H1 (cell line): Measurements from ENCODE around the gene GALNT9. TPM values are rescaled to one million over a fixed set of nuclear protein-coding genes. Genes with fewer than 3 reads are reported as not detected.

Source experiments
- CTCF ChIA-PET: fragments of 300-600 bp; sonication (Branson Sonifier 250); formaldehyde crosslinking; loops from one replicate; lab custom pipeline; 2021; ENCODE audit not compliant: partially characterized antibody; lab: Charles Lee
- POLR2A ChIA-PET: fragments of 300-600 bp; sonication (Branson Sonifier 250); formaldehyde crosslinking; loops from one replicate; lab custom pipeline; 2021; ENCODE audit warnings: inconsistent platforms; ENCODE audit not compliant: partially characterized antibody; lab: Charles Lee
- DNase-seq, 2 experiments: peaks; one replicate each; pipeline versions ENCODE4 v3.0.0 to v3.0.0-alpha.2; 2010 to 2022; ENCODE audit warnings: low spot score in 2 of 2, low read depth in 1 of 2, mixed read lengths in 1 of 2
- FAIRE-seq: peaks from 2 replicates; lab custom pipeline; 2011; peaks lifted over from hg19 to GRCh38; lab: Jason Lieb, UNC
- H2AFZ ChIP-seq: 2 replicates; pipeline ENCODE4 v1.8.1; 2012; ENCODE audit warnings: low read length, inconsistent platforms
- H2AK5ac ChIP-seq: 2 replicates; pipeline ENCODE4 v1.6.1; 2013; ENCODE audit warnings: low read depth, low read length
- H2BK120ac ChIP-seq: replicated peaks from 2 replicates; pipeline ENCODE3; 2013; ENCODE audit warnings: low read depth, low read length, inconsistent platforms
- H2BK12ac ChIP-seq: 2 replicates; pipeline ENCODE4 v1.6.1; 2013; ENCODE audit warnings: low read depth, low read length
- H2BK15ac ChIP-seq: 2 replicates; pipeline ENCODE4 v1.6.1; 2013; ENCODE audit warnings: low read length
- H2BK20ac ChIP-seq: 2 replicates; pipeline ENCODE4 v1.6.1; 2013; ENCODE audit warnings: low read length
- H2BK5ac ChIP-seq: 2 replicates; pipeline ENCODE4 v1.6.1; 2013; ENCODE audit warnings: low read depth, low read length
- H3K14ac ChIP-seq: 2 replicates; pipeline ENCODE4 v1.6.1; 2013; ENCODE audit warnings: inconsistent platforms; ENCODE audit not compliant: insufficient read length
- H3K18ac ChIP-seq: 2 replicates; pipeline ENCODE4 v1.6.1; 2013; ENCODE audit warnings: low read length; ENCODE audit errors: extremely low read depth
- H3K23ac ChIP-seq: 2 replicates; pipeline ENCODE4 v1.6.1; 2013; ENCODE audit warnings: inconsistent platforms; ENCODE audit not compliant: insufficient read length
- H3K23me2 ChIP-seq: 2 replicates; pipeline ENCODE4 v1.6.1; 2013; ENCODE audit warnings: low read depth, low read length
- H3K27ac ChIP-seq: 2 replicates; pipeline ENCODE4 v1.6.1; 2011; ENCODE audit warnings: low read depth, low read length, inconsistent platforms
- H3K27me3 ChIP-seq, 4 experiments: replicated peaks in 1 of 4; 1 replicate in 1 of 4; 2 replicates in 3 of 4; pipeline versions ENCODE4 v1.6.1 to v1.8.1; 2011 to 2013; ENCODE audit warnings: low read length in 3 of 4, mild to moderate bottlenecking in 3 of 4, inconsistent platforms in 2 of 4, mixed read lengths in 2 of 4, moderate library complexity in 1 of 4; ENCODE audit not compliant: control insufficient read depth in 3 of 4, insufficient read depth in 3 of 4; ENCODE audit errors: extremely low read depth in 1 of 4
- H3K36me3 ChIP-seq, 4 experiments: 2 replicates each; pipeline versions ENCODE4 v1.6.1 to v1.8.1; 2011 to 2013; ENCODE audit warnings: mild to moderate bottlenecking in 4 of 4, low read length in 3 of 4, moderate library complexity in 2 of 4, control low read depth in 1 of 4, inconsistent platforms in 1 of 4; ENCODE audit not compliant: insufficient read depth in 4 of 4, control insufficient read depth in 2 of 4
- H3K4ac ChIP-seq: replicated peaks from 2 replicates; pipeline ENCODE3; 2013; ENCODE audit warnings: low read length, low read depth, mixed read lengths, inconsistent platforms; ENCODE audit not compliant: insufficient read length
- H3K4me1 ChIP-seq, 4 experiments: replicated peaks in 1 of 4; 1 replicate in 1 of 4; 2 replicates in 3 of 4; pipeline versions ENCODE4 v1.6.1 to v1.8.1; 2011 to 2013; ENCODE audit warnings: low read length in 3 of 4, inconsistent platforms in 2 of 4, mixed read lengths in 1 of 4; ENCODE audit not compliant: insufficient read depth in 4 of 4, control insufficient read depth in 3 of 4
- H3K4me2 ChIP-seq, 2 experiments: 2 replicates each; pipeline versions ENCODE4 v1.6.1 to v1.8.1; 2011 to 2013; ENCODE audit warnings: low read depth in 2 of 2, low read length in 2 of 2, control low read depth in 1 of 2, inconsistent platforms in 1 of 2, mild to moderate bottlenecking in 1 of 2; ENCODE audit not compliant: insufficient read depth in 1 of 2
- H3K4me3 ChIP-seq, 4 experiments: fragments of 200-600, 300-600 bp in 1 of 4; sonication (generic), shearing (Covaris generic), sonication (Bioruptor Twin) in 1 of 4; 2 replicates each; pipeline versions ENCODE4 v1.5.1 to v1.8.1; 2011 to 2016; ENCODE audit warnings: low read length in 4 of 4, low read depth in 3 of 4, control low read depth in 2 of 4, inconsistent platforms in 2 of 4, mild to moderate bottlenecking in 2 of 4, mixed read lengths in 1 of 4, moderate library complexity in 1 of 4; ENCODE audit not compliant: insufficient read depth in 2 of 4; ENCODE audit errors: extremely low read depth in 1 of 4
- H3K56ac ChIP-seq: replicated peaks from 2 replicates; pipeline ENCODE3; 2013; ENCODE audit warnings: low read depth, mild to moderate bottlenecking, mixed read lengths, low read length, inconsistent platforms; ENCODE audit not compliant: insufficient read length
- H3K79me1 ChIP-seq: 2 replicates; pipeline ENCODE4 v1.6.1; 2013; ENCODE audit warnings: low read depth, low read length, control low read depth
- H3K79me2 ChIP-seq, 2 experiments: 2 replicates each; pipeline versions ENCODE4 v1.6.1 to v1.8.1; 2012 to 2013; ENCODE audit warnings: low read length in 2 of 2, mild to moderate bottlenecking in 2 of 2, inconsistent platforms in 1 of 2; ENCODE audit not compliant: insufficient read depth in 2 of 2, control insufficient read depth in 1 of 2
- H3K9ac ChIP-seq, 4 experiments: replicated peaks in 1 of 4; 1 replicate in 1 of 4; 2 replicates in 3 of 4; pipeline versions ENCODE4 v1.6.1 to v1.8.1; 2011 to 2013; ENCODE audit warnings: low read depth in 3 of 4, low read length in 3 of 4, control low read depth in 2 of 4, mild to moderate bottlenecking in 2 of 4, moderate library complexity in 2 of 4, inconsistent platforms in 1 of 4; ENCODE audit errors: extremely low read depth in 1 of 4
- H3K9me3 ChIP-seq, 2 experiments: 2 replicates each; pipeline versions ENCODE4 v1.6.1 to v1.8.1; 2012 to 2013; ENCODE audit warnings: mild to moderate bottlenecking in 2 of 2, moderate library complexity in 2 of 2, control low read depth in 1 of 2, inconsistent platforms in 1 of 2, low read depth in 1 of 2, low read length in 1 of 2, mixed read lengths in 1 of 2; ENCODE audit not compliant: insufficient read depth in 2 of 2
- H4K20me1 ChIP-seq, 2 experiments: replicated peaks in 1 of 2; 2 replicates each; pipeline versions ENCODE3 to v1.8.1; 2011 to 2013; ENCODE audit warnings: inconsistent platforms in 2 of 2, low read length in 2 of 2, mild to moderate bottlenecking in 1 of 2; ENCODE audit not compliant: insufficient read depth in 2 of 2, control insufficient read depth in 1 of 2
- H4K5ac ChIP-seq: 2 replicates; pipeline ENCODE4 v1.6.1; 2013; ENCODE audit warnings: low read length, low read depth, mixed read lengths, inconsistent platforms; ENCODE audit not compliant: insufficient read length
- H4K8ac ChIP-seq: 2 replicates; pipeline ENCODE4 v1.8.0; 2013; ENCODE audit warnings: mild to moderate bottlenecking, moderate library complexity, low read length, inconsistent platforms; ENCODE audit not compliant: insufficient read depth; ENCODE audit errors: extremely low read depth
- H4K91ac ChIP-seq: replicated peaks from 2 replicates; pipeline ENCODE3; 2013; ENCODE audit warnings: low read length, mixed read lengths, inconsistent platforms; ENCODE audit not compliant: insufficient read length
- ASH2L ChIP-seq: fragments of 200-600, 300-600 bp; sonication (generic); IDR thresholded peaks from one replicate; pipeline ENCODE4 v1.7.1; 2017; ENCODE audit warnings: low read length
- ATF3 ChIP-seq: IDR thresholded peaks from 2 replicates; pipeline ENCODE4 v1.6.1; 2011; ENCODE audit warnings: low read depth, mild to moderate bottlenecking, low read length; ENCODE audit not compliant: insufficient read depth
- BCL11A ChIP-seq, 2 experiments: IDR thresholded peaks; one replicate each; pipeline ENCODE4 v1.6.1; 2011; ENCODE audit warnings: low read depth in 2 of 2, low read length in 2 of 2, mild to moderate bottlenecking in 2 of 2
- CEBPB ChIP-seq: IDR thresholded peaks from 2 replicates; pipeline ENCODE4 v1.6.1; 2012; ENCODE audit warnings: low read depth, low read length
- CREB1 ChIP-seq: IDR thresholded peaks from 2 replicates; pipeline ENCODE4 v1.6.1; 2012; ENCODE audit warnings: inconsistent platforms
- EZH2 ChIP-seq: fragments of 200-600 bp; sonication (generic); IDR thresholded peaks from 2 replicates; pipeline ENCODE4 v1.7.1; 2012; ENCODE audit warnings: low read depth, mild to moderate bottlenecking, moderate library complexity, low read length, inconsistent platforms; ENCODE audit not compliant: severe bottlenecking
- NANOG ChIP-seq: IDR thresholded peaks from 2 replicates; pipeline ENCODE4 v1.6.1; 2011; ENCODE audit warnings: low read length, low read depth, mild to moderate bottlenecking, inconsistent platforms; ENCODE audit not compliant: insufficient read depth, poor library complexity, severe bottlenecking
- POLR2AphosphoS5 ChIP-seq: IDR thresholded peaks from 2 replicates; pipeline ENCODE4 v1.6.1; 2011; ENCODE audit warnings: low read depth, low read length
- POU5F1 ChIP-seq: IDR thresholded peaks from 2 replicates; pipeline ENCODE4 v1.6.1; 2011; ENCODE audit warnings: low read depth, mild to moderate bottlenecking, low read length, moderate library complexity
- RFX5 ChIP-seq: IDR thresholded peaks from 2 replicates; pipeline ENCODE4 v1.6.1; 2011; ENCODE audit warnings: low read depth, low read length, improper control_type of control experiment, borderline replicate concordance
- SIN3A ChIP-seq, 2 experiments: IDR thresholded peaks in 1 of 2; conservative IDR thresholded peaks in 1 of 2; 2 replicates each; pipeline ENCODE4 v1.6.1; 2011 to 2012; ENCODE audit warnings: low read length in 2 of 2, improper control_type of control experiment in 1 of 2, low read depth in 1 of 2, mild to moderate bottlenecking in 1 of 2
- SIRT6 ChIP-seq: IDR thresholded peaks from one replicate; pipeline ENCODE4 v1.7.1; 2012; ENCODE audit warnings: low read length, inconsistent platforms
- SP2 ChIP-seq: IDR thresholded peaks from 2 replicates; pipeline ENCODE4 v1.6.1; 2012; ENCODE audit warnings: mild to moderate bottlenecking, low read length, inconsistent platforms
- SP4 ChIP-seq: IDR thresholded peaks from 2 replicates; pipeline ENCODE4 v1.6.1; 2012; ENCODE audit warnings: low read length, inconsistent platforms
- TAF7 ChIP-seq: optimal IDR thresholded peaks from 2 replicates; pipeline ENCODE3; 2011; ENCODE audit warnings: low read depth, mild to moderate bottlenecking, inconsistent platforms, low read length, moderate library complexity, borderline replicate concordance
- WGBS, 2 experiments: shearing (Covaris generic) in 1 of 2; methylation state at CpG; one replicate each; pipeline versions ENCODE4 v1.1.6 to v1.1.7; 2013 to 2015; ENCODE audit warnings: low lambda C conversion rate in 2 of 2, mixed read lengths in 2 of 2, inconsistent platforms in 1 of 2, low coverage in 1 of 2, missing lambda C conversion rate in 1 of 2; ENCODE audit not compliant: insufficient replicate concordance in 2 of 2, insufficient coverage in 1 of 2, insufficient read length in 1 of 2; ENCODE audit errors: extremely low coverage in 1 of 2, missing lambda C conversion rate in 1 of 2; 5-methylcytosine and 5-hydroxymethylcytosine counted together
- polyA plus RNA-seq, 7 experiments: library from polyadenylated mRNA; depleted of rRNA in 3 of 7; stranded (reverse) in 5 of 7; unstranded in 2 of 7; fragments of >200 nt in 5 of 7; fragments of 200-250 nt in 2 of 7; gene quantifications; 1 replicate in 5 of 7; 2 replicates in 1 of 7; 4 replicates in 1 of 7; pipeline versions ENCODE4 v1.2.1 to v1.2.3, GENCODE V29; 2011 to 2013; ENCODE audit warnings: missing spikeins in 2 of 7, mixed read lengths in 2 of 7
- total RNA-seq: library from RNA; stranded (reverse); fragmentation: NEBNext Ultra II Directional; extraction: Animal tissue kit (Norgen Biotek cat#: 25700); gene quantifications from 2 replicates; pipeline ENCODE4 v1.2.1, GENCODE V29; 2021

GALNT9 gene
- total and polyA plus RNA-seq, 2 of the 8 experiments (the other 6 are each of a cell fraction or from before 2014, with no cell fraction given) = 2.0 to 3.6 TPM

DNA sequence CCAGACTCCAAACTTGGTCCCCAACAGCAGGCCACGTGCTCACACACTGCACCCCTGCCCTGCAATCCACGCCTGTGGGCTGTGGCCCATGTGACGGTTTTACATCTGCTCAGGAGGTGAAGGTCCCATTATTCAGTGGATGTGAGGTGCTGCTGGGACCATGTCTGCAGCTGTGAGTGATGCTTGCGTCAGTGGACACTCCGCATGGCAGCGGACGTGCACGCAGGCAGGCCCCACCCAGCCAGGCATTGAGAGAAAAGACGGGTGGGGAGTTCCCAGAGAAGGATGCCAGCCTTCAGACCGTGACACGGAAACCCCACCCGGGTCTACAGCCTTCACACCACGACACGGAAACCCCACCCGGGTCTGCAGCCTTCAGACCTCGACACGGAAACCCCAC, 117.6 kb downstream of the GALNT9 start:
- Histone ChIP-seq H3K36me3 (no peaks in the 10 kb centered on the region), H3K14ac (no peak overlapping the region), H3K4me3 (no peak overlapping the region), H2BK12ac (no peak overlapping the region), H3K4me2 (no peak overlapping the region), H2BK15ac (no peak overlapping the region), H3K79me2 (no peaks in the 10 kb centered on the region), H2BK120ac (no peak overlapping the region), H3K23me2 (no peaks in the 10 kb centered on the region), H3K4me1 (no peaks in the 10 kb centered on the region), H3K79me1 (no peaks in the 10 kb centered on the region), H4K5ac (no peak overlapping the region), H3K27ac (no peak overlapping the region), H2AK5ac (no peak overlapping the region), H2BK20ac (no peak overlapping the region), H3K9me3 (peaks cover 2 to 5% of the 10 kb centered on the region in 2 experiments; a peak in 1 of 4 replicates), H2AFZ (no peak overlapping the region), H3K27me3 (peaks cover 5 to 28% (median 18%) of the 10 kb centered on the region in 4 experiments), H2BK5ac (no peak overlapping the region), H3K23ac (no peak overlapping the region), H4K91ac (no peak overlapping the region), H3K9ac (no peak overlapping the region), H3K18ac (no peak overlapping the region), H4K20me1 (peaks cover 2 to 3% of the 10 kb centered on the region in 2 experiments), H4K8ac (no peak overlapping the region), H3K56ac (no peak overlapping the region), H3K4ac (no peak overlapping the region)
- DNase-seq = no peak
- POLR2A ChIA-PET = no interaction called here
- WGBS, 2 experiments = 89% methylated on average over 17 of the region's 17 CpGs; no CpG with 5 or more reads in 1 of the 2 experiments
- CTCF ChIA-PET = interaction anchor here (0.7 to 1.5 kb wide), 3 partner anchors 14 to 118 kb away, joined by 3 read pairs; partner anchors contain the start of gene GALNT9
- FAIRE-seq = no peak
- TF ChIP-seq SP4 = no peak
- no peak for TF ChIP-seq BCL11A (IDR thresholded peaks at IDR 0.05; ENCODE audit: low read depth in 2 of 2, low read length in 2 of 2)
- TF ChIP-seq NANOG = no peak
- no peak for TF ChIP-seq TAF7
- no peak for TF ChIP-seq CREB1
- no peak for TF ChIP-seq SIN3A (conservative IDR thresholded peaks at IDR 0.05 in 1 of 2, IDR thresholded peaks at IDR 0.05 in 1 of 2; ENCODE audit: low read depth in 1 of 2, low read length in 2 of 2)
- TF ChIP-seq ASH2L = no peak
- TF ChIP-seq EZH2 = no peak
- TF ChIP-seq ATF3 = no peak
- TF ChIP-seq POLR2AphosphoS5 = no peak
- no peak for TF ChIP-seq POU5F1
- TF ChIP-seq SP2 = no peak
- TF ChIP-seq CEBPB = no peak
- no peak for TF ChIP-seq RFX5
- TF ChIP-seq SIRT6 = no peak
